ENCODE measurements around the gene DNAH2.

- TF ChIP-seq, protein P1, sequence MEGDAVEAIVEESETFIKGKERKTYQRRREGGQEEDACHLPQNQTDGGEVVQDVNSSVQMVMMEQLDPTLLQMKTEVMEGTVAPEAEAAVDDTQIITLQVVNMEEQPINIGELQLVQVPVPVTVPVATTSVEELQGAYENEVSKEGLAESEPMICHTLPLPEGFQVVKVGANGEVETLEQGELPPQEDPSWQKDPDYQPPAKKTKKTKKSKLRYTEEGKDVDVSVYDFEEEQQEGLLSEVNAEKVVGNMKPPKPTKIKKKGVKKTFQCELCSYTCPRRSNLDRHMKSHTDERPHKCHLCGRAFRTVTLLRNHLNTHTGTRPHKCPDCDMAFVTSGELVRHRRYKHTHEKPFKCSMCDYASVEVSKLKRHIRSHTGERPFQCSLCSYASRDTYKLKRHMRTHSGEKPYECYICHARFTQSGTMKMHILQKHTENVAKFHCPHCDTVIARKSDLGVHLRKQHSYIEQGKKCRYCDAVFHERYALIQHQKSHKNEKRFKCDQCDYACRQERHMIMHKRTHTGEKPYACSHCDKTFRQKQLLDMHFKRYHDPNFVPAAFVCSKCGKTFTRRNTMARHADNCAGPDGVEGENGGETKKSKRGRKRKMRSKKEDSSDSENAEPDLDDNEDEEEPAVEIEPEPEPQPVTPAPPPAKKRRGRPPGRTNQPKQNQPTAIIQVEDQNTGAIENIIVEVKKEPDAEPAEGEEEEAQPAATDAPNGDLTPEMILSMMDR (IDR thresholded peaks at IDR 0.05): no peak
- TF ChIP-seq POLR2A (IDR thresholded peaks at IDR 0.05): no peak
These were observed 8.5 kb upstream of the DNAH2 start for GRCh38 chr17:7709031-7709430.
